A549 (cell line): ENCODE data around the gene FAM181A. TPM values are rescaled to one million over a fixed set of nuclear protein-coding genes. Genes with fewer than 3 reads are reported as not detected.
A peak's percentile ranks its signal among the peaks of the same experiment; 100 is the strongest.

Source experiments
- ATAC-seq, 2 experiments: fragments of 200-7000 bp in 1 of 2; fragments of >200 bp in 1 of 2; cut with Nextera tagmentation in 1 of 2; cut with Tn5 transposase in 1 of 2; 3 replicates each; pipeline versions ENCODE4 v1.8.0 to v1.9.1; 2018 to 2020; ENCODE audit warnings: mild to moderate bottlenecking in 1 of 2, moderate library complexity in 1 of 2
- CTCF ChIA-PET: fragments of 300-600 bp; sonication (Branson Sonifier 250); formaldehyde crosslinking; extraction: SDS; loops from one replicate; lab custom pipeline; 2021; ENCODE audit warnings: antibody characterized with exemption, inconsistent platforms; lab: Yijun Ruan, JAX
- POLR2A ChIA-PET: fragments of 350-600 bp; formaldehyde crosslinking; extraction: SDS; loops from one replicate; lab custom pipeline; 2021; ENCODE audit warnings: antibody characterized with exemption, inconsistent platforms; lab: Yijun Ruan, JAX
- DNase-seq, 2 experiments: peaks; one replicate each; pipeline versions ENCODE4 v3.0.0 to v3.0.0-alpha.2; 2011 to 2016; ENCODE audit warnings: low read depth in 1 of 2, low spot score in 1 of 2
- FAIRE-seq: peaks from 2 replicates; lab custom pipeline; 2011; peaks lifted over from hg19 to GRCh38; lab: Jason Lieb, UNC
- H3K27ac ChIP-seq, 2 experiments: fragments of >200 bp; sonication (Bioruptor Twin); formaldehyde crosslinking; 3 replicates each; pipeline ENCODE4 v1.5.1; 2016 to 2017
- H3K4me1 ChIP-seq: fragments of >200 bp; sonication (Bioruptor Twin); formaldehyde crosslinking; 3 replicates; pipeline ENCODE4 v1.6.1; 2016
- H3K4me2 ChIP-seq: fragments of >200 bp; sonication (Bioruptor Twin); formaldehyde crosslinking; 3 replicates; pipeline ENCODE4 v1.6.1; 2016
- H3K4me3 ChIP-seq: fragments of >200 bp; sonication (Bioruptor Twin); formaldehyde crosslinking; 3 replicates; pipeline ENCODE4 v1.5.1; 2016
- H3K9me3 ChIP-seq: fragments of >200 bp; sonication (Bioruptor Twin); formaldehyde crosslinking; 3 replicates; pipeline ENCODE4 v1.6.1; 2016
- CBX2 ChIP-seq: fragments of 200-600 bp; sonication (generic); IDR thresholded peaks from 2 replicates; pipeline ENCODE4 v1.6.1; 2016; ENCODE audit warnings: low read depth, mild to moderate bottlenecking, borderline replicate concordance
- EP300 ChIP-seq, 2 experiments: fragments of >200 bp; sonication (Bioruptor Twin); formaldehyde crosslinking; IDR thresholded peaks; 2 replicates in 1 of 2; 3 replicates in 1 of 2; pipeline ENCODE4 v1.6.1; 2016 to 2017
- FOSB ChIP-seq: fragments of 250-450 bp; sonication (Bioruptor Pico); IDR thresholded peaks from 2 replicates; pipeline ENCODE4 v1.5.0; 2020; ENCODE audit warnings: mild to moderate bottlenecking, moderate library complexity
- FOSL2 ChIP-seq, 2 experiments: fragments of 450-650 bp in 1 of 2; fragments of >200 bp in 1 of 2; sonication (Bioruptor Twin) in 1 of 2; formaldehyde crosslinking; IDR thresholded peaks; 2 replicates each; pipeline versions ENCODE4 v1.5.0 to v1.6.1; 2016 to 2020; ENCODE audit warnings: mild to moderate bottlenecking in 1 of 2, moderate library complexity in 1 of 2
- FOXS1 ChIP-seq: fragments of 250-450 bp; sonication (Bioruptor Pico); IDR thresholded peaks from 2 replicates; pipeline ENCODE4 v1.5.0; 2020; ENCODE audit warnings: mild to moderate bottlenecking, moderate library complexity
- HEYL ChIP-seq: fragments of 250-450 bp; sonication (Bioruptor Pico); IDR thresholded peaks from 2 replicates; pipeline ENCODE4 v1.8.0; 2021; ENCODE audit warnings: mild to moderate bottlenecking, moderate library complexity
- JUNB ChIP-seq: fragments of >200 bp; sonication (Bioruptor Twin); formaldehyde crosslinking; IDR thresholded peaks from 2 replicates; pipeline ENCODE4 v1.6.1; 2016
- KDM1A ChIP-seq: fragments of 200-600 bp; sonication (generic); IDR thresholded peaks from 2 replicates; pipeline ENCODE4 v1.6.1; 2016; ENCODE audit warnings: low read depth, mild to moderate bottlenecking
- NFE2L2 ChIP-seq: fragments of 150-350 bp; conservative IDR thresholded peaks from 2 replicates; pipeline ENCODE4 v1.6.1; 2014; ENCODE audit warnings: low read length
- PHF8 ChIP-seq: fragments of 200-600 bp; sonication (generic); IDR thresholded peaks from 2 replicates; pipeline ENCODE4 v1.6.1; 2016; ENCODE audit warnings: low read depth, mild to moderate bottlenecking, antibody characterized with exemption, moderate library complexity, borderline replicate concordance
- POLR2AphosphoS2 ChIP-seq: conservative IDR thresholded peaks from 2 replicates; pipeline ENCODE4 v1.6.1; 2012; ENCODE audit warnings: low read length, improper control_type of control experiment, inconsistent platforms
- RAD21 ChIP-seq, 2 experiments: fragments of >200 bp in 1 of 2; sonication (Bioruptor Twin) in 1 of 2; formaldehyde crosslinking in 1 of 2; IDR thresholded peaks in 1 of 2; conservative IDR thresholded peaks in 1 of 2; 2 replicates in 1 of 2; 3 replicates in 1 of 2; pipeline ENCODE4 v1.6.1; 2012 to 2018; ENCODE audit warnings: inconsistent platforms in 1 of 2
- RARB ChIP-seq: fragments of 250-450 bp; sonication (Bioruptor Pico); IDR thresholded peaks from 2 replicates; pipeline ENCODE4 v1.8.0; 2021; ENCODE audit warnings: mild to moderate bottlenecking, moderate library complexity
- RCOR1 ChIP-seq: fragments of 150-350 bp; IDR thresholded peaks from 2 replicates; pipeline ENCODE4 v1.6.1; 2014; ENCODE audit warnings: antibody characterized with exemption, low read length, low read depth
- RNF2 ChIP-seq: fragments of 200-600 bp; sonication (generic); IDR thresholded peaks from 2 replicates; pipeline ENCODE4 v1.6.1; 2016; ENCODE audit warnings: low read depth, mild to moderate bottlenecking, antibody characterized with exemption, moderate library complexity, borderline replicate concordance
- SMC3 ChIP-seq: fragments of >200 bp; sonication (Bioruptor Twin); formaldehyde crosslinking; IDR thresholded peaks from 3 replicates; pipeline ENCODE4 v1.6.1; 2018; ENCODE audit warnings: inconsistent platforms
- TP53 ChIP-seq: fragments of 250-450 bp; sonication (Bioruptor Pico); IDR thresholded peaks from 2 replicates; pipeline ENCODE4 v1.5.0; 2021; ENCODE audit warnings: mild to moderate bottlenecking, moderate library complexity
- ZC3H11A ChIP-seq: fragments of 450-650 bp; IDR thresholded peaks from 2 replicates; pipeline ENCODE4 v1.6.1; 2014; ENCODE audit warnings: antibody characterized with exemption, mild to moderate bottlenecking
- ZFP36 ChIP-seq: fragments of 450-650 bp; IDR thresholded peaks from 2 replicates; pipeline ENCODE4 v1.6.1; 2014; ENCODE audit warnings: borderline replicate concordance; ENCODE audit not compliant: partially characterized antibody
- ZSCAN20 ChIP-seq: fragments of 250-450 bp; sonication (Bioruptor Pico); IDR thresholded peaks from 2 replicates; pipeline ENCODE4 v1.8.0; 2022; ENCODE audit warnings: mild to moderate bottlenecking, moderate library complexity
- WGBS: methylation state at CpG from one replicate; pipeline ENCODE4 v1.1.6; 2017; ENCODE audit errors: missing lambda C conversion rate; 5-methylcytosine and 5-hydroxymethylcytosine counted together
- polyA plus RNA-seq, 4 experiments: library from polyadenylated mRNA; depleted of rRNA in 3 of 4; stranded (reverse); fragments of >200 nt; fragmentation: RNase III in 1 of 4; extraction: RNeasy Plus Mini Kit Qiagen cat#74134 plus additional on column Dnase treatment in 1 of 4; gene quantifications; 2 replicates in 3 of 4; 3 replicates in 1 of 4; pipeline ENCODE4 v1.2.3, GENCODE V29; 2011 to 2017
- TF ChIP-seq, protein P1 (sequence below): IDR thresholded peaks from 2 replicates; pipeline ENCODE4 v1.6.1; 2012; ENCODE audit warnings: low read depth, borderline replicate concordance
- TF ChIP-seq, protein P2 (sequence below): fragments of >200 bp; sonication (Bioruptor Twin); formaldehyde crosslinking; IDR thresholded peaks from 3 replicates; pipeline ENCODE4 v1.6.1; 2016
- TF ChIP-seq, protein P3 (sequence below): fragments of 150-350 bp; IDR thresholded peaks from 2 replicates; pipeline ENCODE4 v1.6.1; 2014; ENCODE audit warnings: low read depth, mild to moderate bottlenecking, low read length

Gene FAM181A
- polyA plus RNA-seq, 2 of the 4 experiments (the other 2 are of a cell fraction), result not detected

DNA sequence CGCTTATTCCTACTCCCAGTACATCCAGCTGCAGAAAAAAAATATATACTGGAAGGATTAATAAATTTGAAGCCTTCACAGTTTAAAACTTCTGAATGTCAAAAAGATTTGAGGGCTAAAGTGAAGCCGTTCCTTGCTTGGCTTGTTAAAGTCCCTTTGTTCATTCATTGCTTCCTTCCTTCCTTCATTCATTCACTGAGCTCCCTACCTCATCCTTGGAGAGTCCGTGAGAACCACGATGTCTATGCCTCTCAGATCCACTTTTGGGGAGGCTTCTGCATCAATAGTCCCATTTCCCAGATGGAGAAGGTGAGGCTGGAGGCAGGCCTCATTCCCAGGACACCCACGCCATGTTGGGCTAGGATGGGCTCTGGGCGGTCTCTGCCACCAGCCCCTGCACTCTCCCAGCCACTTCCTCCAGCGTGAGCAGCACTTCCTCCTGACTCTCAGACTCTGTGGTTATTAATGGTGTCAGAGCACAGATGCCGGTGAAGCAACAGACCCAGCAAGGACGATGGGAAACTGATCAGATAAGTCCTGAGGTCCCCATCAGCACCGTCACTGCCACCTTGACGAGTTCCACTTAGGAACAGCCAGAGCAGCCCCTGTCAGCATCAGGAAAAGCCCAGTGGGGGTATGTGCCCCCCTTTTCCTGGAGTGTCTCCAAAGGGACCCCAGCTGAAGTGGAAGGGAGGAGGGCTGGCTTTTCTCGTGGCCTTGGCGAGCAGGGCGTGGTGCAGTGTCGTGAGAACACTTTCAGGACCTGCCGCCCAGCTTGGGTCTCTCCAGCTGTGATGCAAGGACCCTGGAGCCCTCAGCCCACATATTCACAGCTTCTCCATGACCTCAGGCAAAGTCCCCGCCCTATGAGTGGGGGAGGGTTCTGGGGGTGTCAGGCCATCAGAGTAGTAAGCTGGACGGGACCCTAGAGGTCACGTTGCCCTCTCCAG is 28.0 kb downstream of the FAM181A start:
- FAIRE-seq, result no peak
- Histone ChIP-seq H3K9me3 (no peaks in the 10 kb centered on the region), H3K4me1 (peaks cover 20% of the 10 kb centered on the region), H3K27ac (0 out of 6 replicates have a peak overlapping the region, but pooled peaks of 1 of the 2 experiments have one; percentile 12), H3K4me2 (no peak overlapping the region), H3K4me3 (no peak overlapping the region)
- no peak for ATAC-seq
- WGBS, result 86% methylated on average over 18 of the region's 19 CpGs
- TF ChIP-seq, protein P1, sequence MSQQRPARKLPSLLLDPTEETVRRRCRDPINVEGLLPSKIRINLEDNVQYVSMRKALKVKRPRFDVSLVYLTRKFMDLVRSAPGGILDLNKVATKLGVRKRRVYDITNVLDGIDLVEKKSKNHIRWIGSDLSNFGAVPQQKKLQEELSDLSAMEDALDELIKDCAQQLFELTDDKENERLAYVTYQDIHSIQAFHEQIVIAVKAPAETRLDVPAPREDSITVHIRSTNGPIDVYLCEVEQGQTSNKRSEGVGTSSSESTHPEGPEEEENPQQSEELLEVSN, result no peak
- 0 out of 2 replicates have a peak, but pooled peaks have one; percentile 34 for TF ChIP-seq KDM1A
- no peak for TF ChIP-seq PHF8
- TF ChIP-seq SMC3, result no peak
- no peak for TF ChIP-seq FOSB (CRISPR knock-in tag)
- TF ChIP-seq ZC3H11A, result no peak
- no peak for TF ChIP-seq FOSL2 (IDR thresholded peaks at IDR 0.05)
- TF ChIP-seq FOSL2 (CRISPR knock-in tag; IDR thresholded peaks at IDR 0.05), result no peak
- no peak for DNase-seq
- POLR2A ChIA-PET, result no interaction called here
- CTCF ChIA-PET, result interaction anchor here (1.4 to 29.6 kb wide), 3 partner anchors 12 to 47 kb away, joined by 3 to 601 read pairs (median 601); partner anchors contain the start of gene ASB2

DNA sequence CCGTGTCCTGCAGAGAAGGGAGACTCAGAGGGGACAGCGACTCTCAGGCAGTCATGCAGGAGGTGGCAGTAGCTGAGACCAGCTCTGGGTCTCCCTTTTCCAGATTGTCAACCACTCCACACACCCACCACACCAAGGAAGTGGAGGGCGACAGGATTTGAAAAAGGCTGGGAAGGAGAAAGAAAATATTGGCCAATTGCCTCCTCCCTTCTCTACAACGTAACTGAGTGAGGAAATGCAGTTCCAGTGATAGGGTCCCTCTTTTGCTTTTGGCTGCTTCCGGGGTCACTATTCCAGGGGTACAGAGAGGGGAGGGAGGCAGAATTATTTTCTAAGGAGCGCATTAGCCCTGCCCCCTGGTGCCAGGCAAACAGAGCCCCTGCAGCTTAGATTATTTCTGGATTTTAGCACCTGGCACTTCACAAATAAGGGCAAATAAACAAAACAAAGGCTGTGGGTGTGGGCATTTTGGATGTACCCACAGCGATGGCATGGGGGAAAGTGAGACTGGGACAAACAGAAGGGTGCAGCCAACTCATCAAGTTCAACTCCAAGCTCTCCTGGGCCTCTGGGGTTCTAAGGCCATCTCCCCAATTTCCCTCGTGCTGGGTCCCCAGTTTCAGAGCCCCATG is 28.8 kb downstream of the FAM181A start:
- TF ChIP-seq TP53 (CRISPR knock-in tag) (no peak), CBX2 (no peak), RNF2 (no peak), RAD21 (conservative IDR thresholded peaks at IDR 0.05 in 1 of 2, IDR thresholded peaks at IDR 0.05 in 1 of 2) (no peak), NFE2L2 (no peak), FOXS1 (CRISPR knock-in tag) (no peak), RARB (no peak), ZSCAN20 (no peak), POLR2AphosphoS2 (no peak), RCOR1 (no peak), HEYL (CRISPR knock-in tag) (no peak), KDM1A (no peak), JUNB (no peak), ZFP36 (no peak), EP300 (IDR thresholded peaks at IDR 0.05) (no peak), SMC3 (no peak)
- TF ChIP-seq, protein P2, sequence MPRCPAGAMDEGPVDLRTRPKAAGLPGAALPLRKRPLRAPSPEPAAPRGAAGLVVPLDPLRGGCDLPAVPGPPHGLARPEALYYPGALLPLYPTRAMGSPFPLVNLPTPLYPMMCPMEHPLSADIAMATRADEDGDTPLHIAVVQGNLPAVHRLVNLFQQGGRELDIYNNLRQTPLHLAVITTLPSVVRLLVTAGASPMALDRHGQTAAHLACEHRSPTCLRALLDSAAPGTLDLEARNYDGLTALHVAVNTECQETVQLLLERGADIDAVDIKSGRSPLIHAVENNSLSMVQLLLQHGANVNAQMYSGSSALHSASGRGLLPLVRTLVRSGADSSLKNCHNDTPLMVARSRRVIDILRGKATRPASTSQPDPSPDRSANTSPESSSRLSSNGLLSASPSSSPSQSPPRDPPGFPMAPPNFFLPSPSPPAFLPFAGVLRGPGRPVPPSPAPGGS, result no peak
- TF ChIP-seq, protein P3, sequence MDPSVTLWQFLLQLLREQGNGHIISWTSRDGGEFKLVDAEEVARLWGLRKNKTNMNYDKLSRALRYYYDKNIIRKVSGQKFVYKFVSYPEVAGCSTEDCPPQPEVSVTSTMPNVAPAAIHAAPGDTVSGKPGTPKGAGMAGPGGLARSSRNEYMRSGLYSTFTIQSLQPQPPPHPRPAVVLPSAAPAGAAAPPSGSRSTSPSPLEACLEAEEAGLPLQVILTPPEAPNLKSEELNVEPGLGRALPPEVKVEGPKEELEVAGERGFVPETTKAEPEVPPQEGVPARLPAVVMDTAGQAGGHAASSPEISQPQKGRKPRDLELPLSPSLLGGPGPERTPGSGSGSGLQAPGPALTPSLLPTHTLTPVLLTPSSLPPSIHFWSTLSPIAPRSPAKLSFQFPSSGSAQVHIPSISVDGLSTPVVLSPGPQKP, result no peak
- TF ChIP-seq, all 56 proteins: peak for 0
- Histone ChIP-seq H3K4me2 (no peak overlapping the region), H3K9me3 (no peaks in the 10 kb centered on the region), H3K4me1 (peaks cover 22% of the 10 kb centered on the region), H3K4me3 (no peak overlapping the region), H3K27ac (peak overlapping the region in 1 of 2 experiments; percentile 12; a peak in 1 of 6 replicates)
- 70% methylated on average over 8 of the region's 8 CpGs for WGBS
- CTCF ChIA-PET, result interaction anchor here (0.9 to 29.6 kb wide), 4 partner anchors 11 to 181 kb away, joined by 3 to 601 read pairs (median 302); partner anchors contain the start of gene ASB2
- ATAC-seq, result no peak
- no peak for DNase-seq
- FAIRE-seq, result no peak
- POLR2A ChIA-PET, result no interaction called here
